AG09319 (cell line): ENCODE measurements around the gene HEXD.

Source experiments
- DNase-seq: peaks from one replicate; pipeline ENCODE4 v3.0.0-alpha.2; 2010; ENCODE audit warnings: low read depth; ENCODE audit errors: extremely low read depth
- TF ChIP-seq, protein P1 (sequence below): IDR thresholded peaks from 2 replicates; pipeline ENCODE4 v1.5.1; 2011; ENCODE audit warnings: low read depth, mild to moderate bottlenecking, inconsistent platforms, low read length, moderate library complexity

The HEXD gene

GRCh38 chr17:82475458-82475857 is 57.3 kb downstream of the HEXD start:
- TF ChIP-seq, protein P1, sequence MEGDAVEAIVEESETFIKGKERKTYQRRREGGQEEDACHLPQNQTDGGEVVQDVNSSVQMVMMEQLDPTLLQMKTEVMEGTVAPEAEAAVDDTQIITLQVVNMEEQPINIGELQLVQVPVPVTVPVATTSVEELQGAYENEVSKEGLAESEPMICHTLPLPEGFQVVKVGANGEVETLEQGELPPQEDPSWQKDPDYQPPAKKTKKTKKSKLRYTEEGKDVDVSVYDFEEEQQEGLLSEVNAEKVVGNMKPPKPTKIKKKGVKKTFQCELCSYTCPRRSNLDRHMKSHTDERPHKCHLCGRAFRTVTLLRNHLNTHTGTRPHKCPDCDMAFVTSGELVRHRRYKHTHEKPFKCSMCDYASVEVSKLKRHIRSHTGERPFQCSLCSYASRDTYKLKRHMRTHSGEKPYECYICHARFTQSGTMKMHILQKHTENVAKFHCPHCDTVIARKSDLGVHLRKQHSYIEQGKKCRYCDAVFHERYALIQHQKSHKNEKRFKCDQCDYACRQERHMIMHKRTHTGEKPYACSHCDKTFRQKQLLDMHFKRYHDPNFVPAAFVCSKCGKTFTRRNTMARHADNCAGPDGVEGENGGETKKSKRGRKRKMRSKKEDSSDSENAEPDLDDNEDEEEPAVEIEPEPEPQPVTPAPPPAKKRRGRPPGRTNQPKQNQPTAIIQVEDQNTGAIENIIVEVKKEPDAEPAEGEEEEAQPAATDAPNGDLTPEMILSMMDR = no peak
- DNase-seq = no peak

GRCh38 chr17:82477934-82478333 is 59.8 kb downstream of the HEXD start:
- TF ChIP-seq, protein P1 = no peak
- DNase-seq = no peak

- no peak for DNase-seq
- TF ChIP-seq, protein P1 = no peak
Observed at GRCh38 chr17:82479602-82480001, 61.5 kb downstream of the HEXD start.

GRCh38 chr17:82480318-82480717 is 62.2 kb downstream of the HEXD start:
- no peak for DNase-seq
- TF ChIP-seq, protein P1 = no peak

DNA sequence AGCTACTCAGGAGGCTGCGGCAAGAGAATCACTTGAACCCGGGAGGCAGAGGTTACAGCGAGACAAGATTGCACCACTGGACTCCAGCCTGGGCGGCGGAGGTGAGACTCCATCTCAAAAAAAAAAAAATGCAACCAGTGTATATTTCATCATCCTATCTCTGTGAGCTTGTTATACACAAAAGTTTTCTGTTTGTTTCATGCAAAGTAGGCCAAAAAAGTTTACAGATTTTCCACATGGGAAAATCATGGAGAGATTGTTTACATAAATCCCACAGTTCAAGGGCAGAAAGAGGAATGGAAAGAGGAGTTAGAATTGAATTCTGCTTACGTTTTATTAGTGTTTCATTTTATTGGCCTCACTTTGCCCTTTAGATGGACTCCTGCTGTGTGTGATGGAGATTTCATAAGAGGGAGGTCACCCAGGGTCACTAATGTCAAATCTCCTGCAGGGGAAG is 65.1 kb downstream of the HEXD start:
- no peak for DNase-seq
- TF ChIP-seq, protein P1 = no peak

GRCh38 chr17:82483836-82484235 is 65.7 kb downstream of the HEXD start:
- no peak for DNase-seq
- TF ChIP-seq, protein P1 = no peak

GRCh38 chr17:82486231-82487094 is 68.3 kb downstream of the HEXD start:
- TF ChIP-seq, protein P1 = no peak
- DNase-seq = no peak
